Neural cell (in vitro differentiated cells): ENCODE results near the gene VEGFB. TPM values are rescaled to one million over a fixed set of nuclear protein-coding genes. Genes with fewer than 3 reads are reported as not detected.
A peak's percentile ranks its signal among the peaks of the same experiment; 100 is the strongest.

ENCODE experiments used
- H2AFZ ChIP-seq: fragments of 200-600, 300-800 bp; sonication (generic), shearing (Covaris generic); 2 replicates; pipeline ENCODE4 v1.6.0; 2014; ENCODE audit warnings: low read depth, mild to moderate bottlenecking, antibody characterized with exemption, low read length, moderate library complexity
- H3F3A ChIP-seq: fragments of 200-600 bp; shearing (Covaris generic); 2 replicates; pipeline ENCODE4 v1.6.1; 2016; ENCODE audit warnings: mild to moderate bottlenecking, moderate library complexity, mixed read lengths, antibody characterized with exemption, low read length; ENCODE audit not compliant: insufficient read depth, poor library complexity, severe bottlenecking
- H3K27ac ChIP-seq: fragments of 200-600, 300-800 bp; sonication (generic), shearing (Covaris generic); 2 replicates; pipeline ENCODE4 v1.5.1; 2014; ENCODE audit warnings: mild to moderate bottlenecking, low read length, moderate library complexity
- H3K27me3 ChIP-seq: fragments of 300-800, 200-600 bp; sonication (generic), shearing (Covaris generic); 2 replicates; pipeline ENCODE4 v1.6.0; 2014; ENCODE audit warnings: mild to moderate bottlenecking, low read depth, low read length, moderate library complexity; ENCODE audit not compliant: insufficient read depth
- H3K36me3 ChIP-seq: fragments of 300-800, 200-600 bp; sonication (generic), shearing (Covaris generic); 2 replicates; pipeline ENCODE4 v1.5.1; 2014; ENCODE audit warnings: mild to moderate bottlenecking, antibody characterized with exemption, low read length, moderate library complexity; ENCODE audit not compliant: insufficient read depth
- H3K4me2 ChIP-seq: fragments of 300-800, 200-600 bp; sonication (generic), shearing (Covaris generic); 2 replicates; pipeline ENCODE4 v1.6.0; 2014; ENCODE audit warnings: mild to moderate bottlenecking, low read length
- H3K4me3 ChIP-seq: fragments of 300-800, 200-600 bp; sonication (generic), shearing (Covaris generic); 2 replicates; pipeline ENCODE4 v1.5.1; 2014; ENCODE audit warnings: mild to moderate bottlenecking, low read length, moderate library complexity
- H3K79me2 ChIP-seq: fragments of 200-600 bp; shearing (Covaris generic); replicated peaks from 2 replicates; pipeline ENCODE4 v1.6.0; 2014; ENCODE audit warnings: mild to moderate bottlenecking, low read length, moderate library complexity; ENCODE audit not compliant: insufficient read depth
- H3K9ac ChIP-seq: fragments of 300-800, 200-600 bp; sonication (generic), shearing (Covaris generic); 2 replicates; pipeline ENCODE4 v1.6.1; 2016; ENCODE audit warnings: mild to moderate bottlenecking, low read length, mixed read lengths
- H3K9me2 ChIP-seq: fragments of 200-600 bp; shearing (Covaris generic); 2 replicates; pipeline ENCODE4 v1.6.1; 2016; ENCODE audit warnings: mild to moderate bottlenecking, low read length, mixed read lengths; ENCODE audit not compliant: insufficient read depth
- H3K9me3 ChIP-seq: fragments of 200-600, 300-800 bp; sonication (generic), shearing (Covaris generic); 2 replicates; pipeline ENCODE4 v1.6.1; 2016; ENCODE audit warnings: mild to moderate bottlenecking, mixed run types, low read length, moderate library complexity, mixed read lengths
- H4K20me1 ChIP-seq: fragments of 200-600 bp; shearing (Covaris generic); 2 replicates; pipeline ENCODE4 v1.6.1; 2016; ENCODE audit warnings: mild to moderate bottlenecking, mixed run types; ENCODE audit not compliant: insufficient read depth
- CTCF ChIP-seq: fragments of 450-650 bp; IDR thresholded peaks from 2 replicates; pipeline ENCODE4 v1.5.1; 2014; ENCODE audit warnings: antibody characterized with exemption, mild to moderate bottlenecking, moderate library complexity; ENCODE audit not compliant: poor library complexity, severe bottlenecking
- EP300 ChIP-seq: fragments of 450-650 bp; conservative IDR thresholded peaks from 2 replicates; pipeline ENCODE4 v1.6.1; 2014; ENCODE audit warnings: antibody characterized with exemption, mild to moderate bottlenecking, moderate library complexity; ENCODE audit not compliant: poor library complexity, severe bottlenecking
- EZH2 ChIP-seq: fragments of 200-600, 300-800 bp; shearing (Covaris generic), sonication (generic); IDR thresholded peaks from 2 replicates; pipeline ENCODE4 v1.6.1; 2014; ENCODE audit warnings: antibody characterized with exemption, low read length, borderline replicate concordance, mild to moderate bottlenecking; ENCODE audit not compliant: insufficient read depth, poor library complexity, severe bottlenecking
- MXI1 ChIP-seq: fragments of 450-650 bp; conservative IDR thresholded peaks from 2 replicates; pipeline ENCODE4 v1.6.1; 2014; ENCODE audit warnings: antibody characterized with exemption, mild to moderate bottlenecking; ENCODE audit not compliant: poor library complexity, severe bottlenecking
- POLR2AphosphoS5 ChIP-seq: IDR thresholded peaks from 2 replicates; pipeline ENCODE4 v1.6.1; 2012
- RAD21 ChIP-seq: fragments of 450-650 bp; conservative IDR thresholded peaks from 2 replicates; pipeline ENCODE4 v1.6.1; 2014; ENCODE audit warnings: antibody characterized with exemption, mild to moderate bottlenecking, moderate library complexity
- SMC3 ChIP-seq: fragments of 450-650 bp; conservative IDR thresholded peaks from 2 replicates; pipeline ENCODE4 v1.6.1; 2014; ENCODE audit warnings: antibody characterized with exemption, mild to moderate bottlenecking, moderate library complexity; ENCODE audit not compliant: poor library complexity
- TAF1 ChIP-seq: IDR thresholded peaks from 2 replicates; pipeline ENCODE4 v1.6.1; 2012; ENCODE audit warnings: low read depth
- polyA plus RNA-seq: library from polyadenylated mRNA; depleted of rRNA; stranded (reverse); fragments of >200 nt; gene quantifications from 2 replicates; pipeline ENCODE4 v1.2.3, GENCODE V29; 2014
- TF ChIP-seq, protein P1 (sequence below): IDR thresholded peaks from 2 replicates; pipeline ENCODE4 v1.6.1; 2012; ENCODE audit warnings: borderline replicate concordance

The VEGFB gene
- polyA plus RNA-seq, 1 donor from 2014 or later, result 4.8 TPM

DNA sequence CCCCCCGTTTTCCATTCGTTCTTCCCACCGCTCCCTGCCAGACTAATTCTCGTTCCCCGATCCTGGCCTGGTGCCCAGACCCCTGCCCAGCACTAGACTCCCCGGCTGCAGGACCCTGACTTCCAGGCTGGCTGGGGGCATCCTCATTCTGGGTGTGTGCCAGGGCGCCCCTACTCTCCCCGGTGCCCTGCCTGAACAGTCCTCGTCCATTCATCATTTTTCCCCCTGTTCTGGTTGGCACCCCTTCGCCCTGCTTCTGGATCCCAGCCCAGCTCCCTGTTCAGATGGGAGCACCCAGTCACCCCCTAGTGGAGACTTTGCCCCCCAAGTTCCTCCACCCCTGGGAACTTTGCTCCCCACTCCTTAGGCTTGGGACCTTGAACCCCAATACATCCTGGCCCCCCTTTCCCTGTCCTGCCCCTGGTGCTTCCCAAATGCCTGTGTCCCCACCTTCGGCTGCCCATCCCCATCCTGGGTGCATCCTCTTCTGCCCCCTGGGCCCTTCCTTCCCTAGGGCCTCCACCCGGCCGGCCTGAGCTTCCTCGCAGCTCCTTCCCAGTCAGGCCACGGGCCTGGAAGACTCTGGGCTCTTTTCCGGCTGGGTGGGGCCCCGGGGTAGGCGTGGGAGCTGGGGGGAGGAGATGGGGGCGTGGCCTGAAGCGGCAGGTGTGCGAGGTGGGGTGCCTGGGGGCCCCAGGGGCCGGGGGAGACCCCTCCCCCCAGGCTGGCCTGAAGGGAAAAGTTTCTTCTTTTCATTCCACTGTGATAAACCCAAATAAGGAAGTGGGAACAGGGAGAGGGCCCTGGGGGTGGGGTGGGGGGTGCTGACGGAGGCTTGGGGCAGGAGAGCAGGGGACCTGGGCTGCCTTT, 17.9 kb downstream of the VEGFB start:
- no peaks in the 10 kb centered on the region for H4K20me1 ChIP-seq
- no peaks in the 10 kb centered on the region for H3F3A ChIP-seq
- H3K27ac ChIP-seq, result no peak overlapping the region
- H3K4me2 ChIP-seq, result no peak overlapping the region
- H3K79me2 ChIP-seq, result no peaks in the 10 kb centered on the region
- no peak overlapping the region for H2AFZ ChIP-seq
- TF ChIP-seq CTCF (peak; percentile 13), TAF1 (no peak)
- H3K9ac ChIP-seq, result no peak overlapping the region
- H3K36me3 ChIP-seq, result no peaks in the 10 kb centered on the region
- H3K27me3 ChIP-seq, result peaks cover 8% of the 10 kb centered on the region
- no peaks in the 10 kb centered on the region for H3K9me3 ChIP-seq
- peak overlapping the region; percentile 44 for H3K4me3 ChIP-seq
- H3K9me2 ChIP-seq, result no peaks in the 10 kb centered on the region

DNA sequence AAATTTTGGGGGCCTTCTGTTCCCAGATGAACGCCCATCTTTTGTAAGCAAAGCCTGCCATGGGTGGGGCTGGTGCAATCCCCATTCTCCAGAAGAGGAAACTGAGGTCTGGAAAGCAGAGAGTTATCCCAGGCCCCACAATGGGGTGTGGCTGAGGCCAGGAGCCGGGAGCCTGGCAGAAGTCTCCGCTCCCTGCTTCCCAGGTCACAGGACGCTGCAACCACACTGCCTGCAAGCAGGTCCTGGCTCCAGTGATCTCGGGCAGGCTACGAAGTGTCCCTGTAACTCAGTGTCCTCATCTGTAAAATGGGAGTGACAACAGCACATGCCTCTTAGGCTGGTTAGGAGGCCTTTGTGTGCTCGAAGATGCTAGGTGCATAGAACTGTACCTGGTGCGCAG, 18.7 kb downstream of the VEGFB start:
- H3K27me3 ChIP-seq, result peaks cover 8% of the 10 kb centered on the region
- H3K79me2 ChIP-seq, result no peaks in the 10 kb centered on the region
- H3K27ac ChIP-seq, result no peak overlapping the region
- no peaks in the 10 kb centered on the region for H3K36me3 ChIP-seq
- no peaks in the 10 kb centered on the region for H3F3A ChIP-seq
- H2AFZ ChIP-seq, result no peak overlapping the region
- no peak overlapping the region for H3K4me2 ChIP-seq
- H3K4me3 ChIP-seq, result no peak overlapping the region
- no peaks in the 10 kb centered on the region for H4K20me1 ChIP-seq
- no peak overlapping the region for H3K9ac ChIP-seq
- H3K9me2 ChIP-seq, result no peaks in the 10 kb centered on the region
- no peak for TF ChIP-seq SMC3
- no peak for TF ChIP-seq RAD21
- TF ChIP-seq POLR2AphosphoS5, result no peak
- TF ChIP-seq CTCF, result no peak
- TF ChIP-seq EZH2, result no peak
- TF ChIP-seq, protein P1, sequence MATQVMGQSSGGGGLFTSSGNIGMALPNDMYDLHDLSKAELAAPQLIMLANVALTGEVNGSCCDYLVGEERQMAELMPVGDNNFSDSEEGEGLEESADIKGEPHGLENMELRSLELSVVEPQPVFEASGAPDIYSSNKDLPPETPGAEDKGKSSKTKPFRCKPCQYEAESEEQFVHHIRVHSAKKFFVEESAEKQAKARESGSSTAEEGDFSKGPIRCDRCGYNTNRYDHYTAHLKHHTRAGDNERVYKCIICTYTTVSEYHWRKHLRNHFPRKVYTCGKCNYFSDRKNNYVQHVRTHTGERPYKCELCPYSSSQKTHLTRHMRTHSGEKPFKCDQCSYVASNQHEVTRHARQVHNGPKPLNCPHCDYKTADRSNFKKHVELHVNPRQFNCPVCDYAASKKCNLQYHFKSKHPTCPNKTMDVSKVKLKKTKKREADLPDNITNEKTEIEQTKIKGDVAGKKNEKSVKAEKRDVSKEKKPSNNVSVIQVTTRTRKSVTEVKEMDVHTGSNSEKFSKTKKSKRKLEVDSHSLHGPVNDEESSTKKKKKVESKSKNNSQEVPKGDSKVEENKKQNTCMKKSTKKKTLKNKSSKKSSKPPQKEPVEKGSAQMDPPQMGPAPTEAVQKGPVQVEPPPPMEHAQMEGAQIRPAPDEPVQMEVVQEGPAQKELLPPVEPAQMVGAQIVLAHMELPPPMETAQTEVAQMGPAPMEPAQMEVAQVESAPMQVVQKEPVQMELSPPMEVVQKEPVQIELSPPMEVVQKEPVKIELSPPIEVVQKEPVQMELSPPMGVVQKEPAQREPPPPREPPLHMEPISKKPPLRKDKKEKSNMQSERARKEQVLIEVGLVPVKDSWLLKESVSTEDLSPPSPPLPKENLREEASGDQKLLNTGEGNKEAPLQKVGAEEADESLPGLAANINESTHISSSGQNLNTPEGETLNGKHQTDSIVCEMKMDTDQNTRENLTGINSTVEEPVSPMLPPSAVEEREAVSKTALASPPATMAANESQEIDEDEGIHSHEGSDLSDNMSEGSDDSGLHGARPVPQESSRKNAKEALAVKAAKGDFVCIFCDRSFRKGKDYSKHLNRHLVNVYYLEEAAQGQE, result no peak
- TF ChIP-seq MXI1, result no peak
- no peak for TF ChIP-seq EP300
- TF ChIP-seq TAF1, result no peak
- no peaks in the 10 kb centered on the region for H3K9me3 ChIP-seq
